GM23248 (cell line): ENCODE data around the gene MPC1.

Experiments used
- EZH2 ChIP-seq: fragments of 200-600 bp; sonication (generic); IDR thresholded peaks from 2 replicates; pipeline ENCODE4 v1.6.1; 2018; ENCODE audit warnings: antibody characterized with exemption, mild to moderate bottlenecking; ENCODE audit not compliant: insufficient read depth, poor library complexity, severe bottlenecking
- EZH2phosphoT487 ChIP-seq: fragments of 200-600 bp; sonication (generic); IDR thresholded peaks from 2 replicates; pipeline ENCODE4 v1.6.1; 2018; ENCODE audit warnings: antibody characterized with exemption, moderate library complexity, mild to moderate bottlenecking, low read depth; ENCODE audit not compliant: insufficient read depth

DNA sequence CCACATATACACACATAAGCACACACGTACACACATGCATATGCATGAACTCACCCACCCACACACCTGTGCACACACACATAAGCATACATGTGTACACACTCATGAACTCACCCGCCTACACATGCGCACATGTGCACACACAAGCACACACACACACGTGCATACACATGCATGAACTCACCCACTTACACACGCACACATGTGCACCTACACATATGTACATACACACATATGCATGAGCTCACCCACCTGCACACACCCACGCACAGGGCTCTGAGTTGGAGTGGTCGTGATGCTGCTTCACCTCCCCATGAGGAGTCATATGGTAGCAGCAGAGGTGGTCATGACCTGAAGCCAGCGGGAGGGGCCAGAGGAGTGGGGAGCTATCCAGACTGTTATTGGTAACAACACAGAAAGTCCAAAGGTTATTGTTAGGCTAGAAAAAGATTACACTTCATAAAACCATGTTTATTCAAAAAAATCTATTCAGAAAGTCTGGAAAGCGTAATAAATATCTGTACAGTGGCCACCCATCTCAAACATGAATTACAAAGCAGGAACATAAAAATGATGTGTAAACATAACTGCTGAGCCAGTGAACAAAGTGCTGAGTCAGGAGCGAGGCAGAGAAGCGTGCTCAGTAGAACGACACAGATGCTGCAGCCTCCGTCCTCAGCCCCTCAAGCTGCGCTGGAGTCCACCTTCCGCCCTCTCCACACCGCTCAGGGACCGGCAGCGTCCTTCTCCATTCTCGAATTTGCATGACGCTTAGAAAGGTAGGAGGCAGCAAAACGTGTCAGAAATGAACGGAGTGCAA is 26.4 kb upstream of the MPC1 start:
- TF ChIP-seq EZH2 (no peak), EZH2phosphoT487 (no peak)
